Ovary (tissue), 9 donors: Measurements from ENCODE around the gene ATCAY. TPM values are rescaled to one million over a fixed set of nuclear protein-coding genes. Genes with fewer than 3 reads are reported as not detected.

Source experiments
- DNase-seq, 5 donors: peaks; one replicate each; pipeline ENCODE4 v3.0.0-alpha.2; 2019 to 2020
- H3K27ac ChIP-seq, 2 donors: fragments of 200-600 bp; one replicate each; pipeline versions ENCODE4 v1.5.1 to v1.8.0; 2019 to 2022
- H3K27me3 ChIP-seq: fragments of 200-600 bp; one replicate; pipeline ENCODE4 v1.8.0; 2022
- H3K36me3 ChIP-seq: fragments of 200-600 bp; sonication (generic); one replicate; pipeline ENCODE4 v1.5.1; 2019
- H3K4me1 ChIP-seq: one replicate; pipeline ENCODE4 v1.8.1; 2013; ENCODE audit warnings: mild to moderate bottlenecking, moderate library complexity; ENCODE audit not compliant: insufficient read depth
- H3K4me3 ChIP-seq: fragments of 200-600 bp; sonication (generic); one replicate; pipeline ENCODE4 v1.5.1; 2017
- H3K9me3 ChIP-seq, 2 donors: fragments of 200-600 bp in 1 of 2; sonication (generic) in 1 of 2; one replicate each; pipeline versions ENCODE4 v1.5.1 to v1.8.1; 2013 to 2019; ENCODE audit warnings: mild to moderate bottlenecking in 1 of 2, moderate library complexity in 1 of 2
- EP300 ChIP-seq: sonication (generic); formaldehyde crosslinking; IDR thresholded peaks from one replicate; pipeline ENCODE4 v1.6.1; 2017; ENCODE audit warnings: antibody characterized with exemption
- POLR2A ChIP-seq: fragments of 450-650 bp; IDR thresholded peaks from one replicate; pipeline ENCODE4 v1.6.1; 2017; ENCODE audit warnings: antibody characterized with exemption, mild to moderate bottlenecking, moderate library complexity
- WGBS, 3 donors: extraction: QIAGEN DNeasy Blood & Tissue Kit in 1 of 3; methylation state at CpG; one replicate each; pipeline versions ENCODE4 v1.1.5 to v1.1.7; 2013 to 2017; 5-methylcytosine and 5-hydroxymethylcytosine counted together
- intact Hi-C, 4 donors: fragments of 100-400 bp; cut with DNase I; formaldehyde crosslinking; loops; one replicate each; pipeline versions ENCODE4 v1.11.0 to v1.15.1; 2022 to 2023
- polyA plus RNA-seq, 2 donors: library from polyadenylated mRNA; stranded (reverse); fragments of 200-250 nt in 1 of 2; fragments of 350-450 nt in 1 of 2; fragmentation: Illumina TruSeq in 1 of 2; extraction: RNeasy Lipid Tissue Mini Kit (QIAGEN cat#74804) in 1 of 2; gene quantifications; one replicate each; pipeline ENCODE4 v1.2.3, GENCODE V29; 2013 to 2014
- total RNA-seq, 7 donors: library from RNA; depleted of rRNA in 2 of 7; stranded (reverse); fragments of >200 nt in 2 of 7; fragmentation: NEBNext Ultra II Directional in 3 of 7; extraction: Animal tissue kit (Norgen Biotek cat#: 25700) in 3 of 7; gene quantifications; one replicate each; pipeline versions ENCODE4 v1.1.0 to v1.2.4, GENCODE V29; 2016 to 2023
- TF ChIP-seq, protein P1 (sequence below), 3 donors: fragments of 450-650 bp in 2 of 3; fragments of 200-600 bp in 1 of 3; IDR thresholded peaks; one replicate each; pipeline versions ENCODE4 v1.5.1 to v1.8.0; 2016 to 2022; ENCODE audit warnings: antibody characterized with exemption in 3 of 3, mild to moderate bottlenecking in 1 of 3
- donor health status: DM: no; HTN: no; CAD: no; lungs with moderate emphysema.
- donor health status: DM: no; HTN: no; CAD: no.
- donor health status: Bipolar disorder and iron deficiency.
- donor health status: DM: yes; HTN: yes; CAD: no.
- donor health status: DM: no; HTN: no; CAD: no.
- donor health status: DM: yes; HTN: yes; CAD: no.

ATCAY gene
- total and polyA plus RNA-seq, 9 donors = 0.31 TPM; not detected in 8

GRCh38 chr19:3851254-3852176 lies 29.0 kb upstream of the ATCAY start:
- TF ChIP-seq EP300 (no peak), POLR2A (no peak)
- TF ChIP-seq, protein P1, sequence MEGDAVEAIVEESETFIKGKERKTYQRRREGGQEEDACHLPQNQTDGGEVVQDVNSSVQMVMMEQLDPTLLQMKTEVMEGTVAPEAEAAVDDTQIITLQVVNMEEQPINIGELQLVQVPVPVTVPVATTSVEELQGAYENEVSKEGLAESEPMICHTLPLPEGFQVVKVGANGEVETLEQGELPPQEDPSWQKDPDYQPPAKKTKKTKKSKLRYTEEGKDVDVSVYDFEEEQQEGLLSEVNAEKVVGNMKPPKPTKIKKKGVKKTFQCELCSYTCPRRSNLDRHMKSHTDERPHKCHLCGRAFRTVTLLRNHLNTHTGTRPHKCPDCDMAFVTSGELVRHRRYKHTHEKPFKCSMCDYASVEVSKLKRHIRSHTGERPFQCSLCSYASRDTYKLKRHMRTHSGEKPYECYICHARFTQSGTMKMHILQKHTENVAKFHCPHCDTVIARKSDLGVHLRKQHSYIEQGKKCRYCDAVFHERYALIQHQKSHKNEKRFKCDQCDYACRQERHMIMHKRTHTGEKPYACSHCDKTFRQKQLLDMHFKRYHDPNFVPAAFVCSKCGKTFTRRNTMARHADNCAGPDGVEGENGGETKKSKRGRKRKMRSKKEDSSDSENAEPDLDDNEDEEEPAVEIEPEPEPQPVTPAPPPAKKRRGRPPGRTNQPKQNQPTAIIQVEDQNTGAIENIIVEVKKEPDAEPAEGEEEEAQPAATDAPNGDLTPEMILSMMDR (IDR thresholded peaks at IDR 0.05) = no peak
- Histone ChIP-seq H3K4me3 (no peak overlapping the region), H3K4me1 (no peaks in the 10 kb centered on the region), H3K27ac (no peak overlapping the region), H3K36me3 (no peaks in the 10 kb centered on the region), H3K9me3 (peaks cover 0 to 12% of the 10 kb centered on the region in 2 donors), H3K27me3 (no peaks in the 10 kb centered on the region)
- 92 to 96% (median 93%) methylated on average over 11 of the region's 11 CpGs for WGBS, 3 donors
- DNase-seq = no peak
- intact Hi-C loops = no loop called here

- no peaks in the 10 kb centered on the region for H3K36me3 ChIP-seq
- peaks cover 0 to 12% of the 10 kb centered on the region in 2 donors for H3K9me3 ChIP-seq
- H3K4me3 ChIP-seq = no peak overlapping the region
- WGBS, 3 donors = 55 to 92% methylated on average over 1 of the region's 1 CpG; no CpG with 5 or more reads in 1 of the 3 donors
- no peak for DNase-seq
- no peaks in the 10 kb centered on the region for H3K27me3 ChIP-seq
- H3K4me1 ChIP-seq = no peaks in the 10 kb centered on the region
- intact Hi-C loops = no loop called here
- no peak overlapping the region for H3K27ac ChIP-seq
- TF ChIP-seq POLR2A = no peak
- TF ChIP-seq, protein P1 (IDR thresholded peaks at IDR 0.05) = no peak
- TF ChIP-seq EP300 = no peak
Measured at GRCh38 chr19:3852177-3852511, 28.3 kb upstream of the ATCAY start.

- Histone ChIP-seq H3K4me3 (no peak overlapping the region), H3K36me3 (no peaks in the 10 kb centered on the region), H3K27ac (no peak overlapping the region), H3K4me1 (no peaks in the 10 kb centered on the region), H3K9me3 (peaks cover 0 to 12% of the 10 kb centered on the region in 2 donors), H3K27me3 (no peaks in the 10 kb centered on the region)
- TF ChIP-seq, protein P1 (IDR thresholded peaks at IDR 0.05) = no peak
- no peak for TF ChIP-seq EP300
- TF ChIP-seq POLR2A = no peak
- 76 to 85% (median 83%) methylated on average over 3 to 4 of the region's 4 CpGs for WGBS, 3 donors
- no peak for DNase-seq
- intact Hi-C loops = no loop called here
Measured at GRCh38 chr19:3852614-3853254, 27.8 kb upstream of the ATCAY start.

DNA sequence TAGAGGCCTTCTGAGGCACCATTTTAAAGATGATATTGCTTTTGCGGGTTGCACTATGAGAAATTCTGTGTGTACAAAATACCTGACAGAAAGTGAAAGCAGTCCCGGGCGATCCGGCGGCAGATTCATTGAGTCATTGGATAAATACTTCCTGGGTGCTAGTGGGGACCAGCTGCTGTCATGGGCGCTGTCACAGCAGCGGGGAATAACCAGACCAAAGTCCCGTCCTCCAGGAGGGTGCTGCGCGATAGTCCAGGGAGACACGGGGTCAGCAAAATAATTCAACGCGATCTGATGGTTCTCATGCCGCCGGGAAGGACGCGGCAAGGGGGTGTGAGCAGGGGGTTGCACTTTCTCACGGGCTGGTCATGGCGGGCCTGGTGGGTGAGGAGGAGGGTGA lies 25.2 kb upstream of the ATCAY start:
- intact Hi-C loops = no loop called here
- Histone ChIP-seq H3K36me3 (no peaks in the 10 kb centered on the region), H3K27ac (no peak overlapping the region), H3K4me3 (no peak overlapping the region), H3K9me3 (peaks cover 0 to 12% of the 10 kb centered on the region in 2 donors), H3K27me3 (no peaks in the 10 kb centered on the region), H3K4me1 (no peaks in the 10 kb centered on the region)
- TF ChIP-seq EP300 = no peak
- TF ChIP-seq POLR2A = no peak
- TF ChIP-seq, protein P1 (IDR thresholded peaks at IDR 0.05) = no peak
- 89 to 95% (median 91%) methylated on average over 19 of the region's 19 CpGs for WGBS, 3 donors
- no peak for DNase-seq
